NCI-H1105 treated with DMSO at 0.1 percent for 48 hours (cell line): ENCODE results near the gene ITPR2.

ENCODE experiments used
- DNase-seq: peaks from one replicate; lab custom pipeline; 2025; lab: John Stamatoyannopoulos, UW

ITPR2 gene

GRCh38 chr12:26389343-26389742, 443.7 kb downstream of the ITPR2 start:
- no peak for DNase-seq

GRCh38 chr12:26384536-26384935, 448.5 kb downstream of the ITPR2 start:
- no peak for DNase-seq

- DNase-seq: no peak
Observed at GRCh38 chr12:26383041-26383440, 450.0 kb downstream of the ITPR2 start.

- no peak for DNase-seq
Observed at GRCh38 chr12:26380897-26381296, 452.1 kb downstream of the ITPR2 start.

- no peak for DNase-seq
Observed at GRCh38 chr12:26379777-26380467, 453.1 kb downstream of the ITPR2 start.

GRCh38 chr12:26378711-26379110, 454.3 kb downstream of the ITPR2 start:
- no peak for DNase-seq

GRCh38 chr12:26374934-26375680, 457.9 kb downstream of the ITPR2 start:
- DNase-seq: no peak

- DNase-seq: no peak
Observed at GRCh38 chr12:26373606-26374495, 459.1 kb downstream of the ITPR2 start.

- DNase-seq: no peak
Observed at GRCh38 chr12:26372866-26373265, 460.1 kb downstream of the ITPR2 start.

GRCh38 chr12:26370098-26370497, 462.9 kb downstream of the ITPR2 start:
- no peak for DNase-seq

- DNase-seq: no peak
Observed at GRCh38 chr12:26369588-26369987, 463.4 kb downstream of the ITPR2 start.

GRCh38 chr12:26367991-26368730, 464.8 kb downstream of the ITPR2 start:
- DNase-seq: no peak

- DNase-seq: no peak
Observed at GRCh38 chr12:26361964-26362363, 471.0 kb downstream of the ITPR2 start.

GRCh38 chr12:26360062-26360461, 472.9 kb downstream of the ITPR2 start:
- DNase-seq: no peak

GRCh38 chr12:26359576-26359975, 473.4 kb downstream of the ITPR2 start:
- no peak for DNase-seq

GRCh38 chr12:26358651-26359050, 474.3 kb downstream of the ITPR2 start:
- no peak for DNase-seq

GRCh38 chr12:26347300-26347699, 485.7 kb downstream of the ITPR2 start:
- DNase-seq: no peak

GRCh38 chr12:26346736-26347135, 486.3 kb downstream of the ITPR2 start:
- no peak for DNase-seq

GRCh38 chr12:26345471-26346003, 487.5 kb downstream of the ITPR2 start:
- DNase-seq: no peak

GRCh38 chr12:26341491-26341890, 491.5 kb downstream of the ITPR2 start:
- no peak for DNase-seq

- no peak for DNase-seq
Observed at GRCh38 chr12:26340649-26341048, 492.3 kb downstream of the ITPR2 start.

- DNase-seq: no peak
Observed at GRCh38 chr12:26339976-26340375, 493.0 kb downstream of the ITPR2 start.
